GM19023 (cell line): Measurements from ENCODE around the gene CFAP20DC.
"Not testable (repeated sequence)": the region's sequence is repeated elsewhere in the genome, so short reads cannot be mapped to it uniquely, and the experiment has no call there.

Experiments used
- ATAC-seq: cut with Tn5 transposase; IDR thresholded peaks from one replicate; pipeline ENCODE4 v1.9.1; 2021; ENCODE audit warnings: mild to moderate bottlenecking, moderate library complexity; ENCODE audit not compliant: unreplicated experiment

The CFAP20DC gene

DNA sequence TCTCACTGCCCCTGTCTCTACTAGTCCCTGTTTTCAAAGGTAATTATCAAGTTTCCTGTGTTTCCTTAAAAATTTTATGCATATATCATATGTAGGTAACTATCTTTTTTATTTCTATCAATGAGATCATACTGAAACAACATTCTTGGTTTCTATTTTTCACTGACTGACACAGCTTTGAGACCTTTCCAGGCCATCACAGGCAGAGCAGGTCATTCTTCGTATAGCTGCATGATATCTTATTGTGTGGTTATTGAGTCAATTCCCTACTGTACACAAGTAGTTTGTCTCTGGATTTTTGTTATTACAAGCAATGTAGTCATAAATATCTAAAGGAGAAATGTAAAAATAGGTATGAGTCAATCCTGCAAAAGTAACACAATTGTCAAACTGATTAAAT, 169.6 kb downstream of the CFAP20DC start:
- ATAC-seq = no peak

GRCh38 chr3:58874795-58875194, 175.0 kb downstream of the CFAP20DC start:
- peak; percentile 84 for ATAC-seq

DNA sequence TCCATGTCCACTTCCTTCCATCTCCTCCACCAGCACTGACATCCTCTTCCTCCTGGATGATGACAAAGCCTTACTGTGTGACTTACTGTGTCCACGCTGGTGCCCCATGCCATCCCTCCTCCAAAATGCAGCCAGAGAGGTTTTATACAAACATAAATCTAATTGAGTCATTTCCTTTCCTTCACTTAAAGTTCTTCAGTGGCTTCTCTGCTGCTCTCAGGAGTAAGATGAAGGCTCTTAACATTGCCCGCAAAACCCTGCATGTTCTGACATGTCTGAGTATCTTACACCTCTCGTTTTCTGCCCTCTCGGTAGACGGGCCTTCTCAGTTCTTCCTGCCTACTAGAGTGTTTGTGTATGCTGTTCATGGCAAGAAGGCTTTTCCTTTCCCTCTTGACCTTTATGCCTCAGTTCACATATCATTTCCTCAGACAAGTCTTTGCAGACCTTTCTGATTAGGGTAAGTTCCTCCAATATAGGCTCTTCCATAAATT, 175.5 kb downstream of the CFAP20DC start:
- peak; percentile 71 for ATAC-seq

DNA sequence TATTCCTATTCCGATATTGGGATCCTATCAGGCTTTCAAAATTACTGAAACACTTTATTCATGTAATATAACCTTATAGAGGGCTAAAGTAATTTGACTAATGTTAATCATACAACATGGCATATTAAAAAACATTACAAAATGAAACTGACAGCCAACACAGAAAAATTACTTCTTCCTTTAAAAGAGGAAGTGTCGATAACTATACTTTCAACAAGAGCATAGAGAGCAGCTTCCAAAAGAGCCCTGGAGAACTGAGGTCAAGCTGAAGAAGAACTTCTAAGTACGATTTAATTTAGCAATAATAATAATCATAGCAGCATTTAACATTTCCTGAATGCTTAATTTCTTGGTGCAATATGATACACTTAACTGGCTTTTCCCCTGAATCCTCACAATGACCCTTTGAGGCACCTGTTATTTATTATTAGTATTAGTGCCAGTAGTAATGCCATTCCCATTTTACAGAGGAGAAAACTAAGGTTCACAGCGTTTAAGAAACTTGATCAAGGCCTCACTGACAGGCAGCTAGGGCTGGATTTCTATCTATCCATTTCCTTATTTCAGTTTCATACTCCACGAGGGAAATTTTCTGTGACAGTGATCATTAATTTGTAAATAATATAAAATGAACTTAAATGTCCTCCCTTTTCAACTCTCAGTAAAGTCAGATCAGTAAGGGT, 181.6 kb downstream of the CFAP20DC start:
- no peak for ATAC-seq

- no peak for ATAC-seq
These were observed 182.2 kb downstream of the CFAP20DC start for GRCh38 chr3:58867621-58868020.

DNA sequence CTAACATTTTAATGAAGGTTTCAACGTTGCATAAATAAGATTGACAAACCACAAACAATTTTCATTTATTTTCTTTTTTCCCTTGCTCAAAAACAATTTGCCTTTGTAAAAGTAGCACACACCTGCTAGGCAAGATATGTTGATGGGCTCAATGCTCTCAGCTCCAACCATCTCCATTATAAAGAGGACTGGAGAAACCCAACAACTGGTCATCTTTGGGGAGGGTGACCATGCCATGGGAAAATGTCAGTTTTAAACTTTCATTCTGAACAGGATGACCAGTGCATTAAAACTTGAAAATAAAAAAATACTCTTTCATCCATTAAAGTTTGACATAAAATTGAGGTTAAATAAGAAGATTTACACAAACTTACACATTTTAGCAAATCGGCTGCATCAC, 183.7 kb downstream of the CFAP20DC start:
- no peak for ATAC-seq

DNA sequence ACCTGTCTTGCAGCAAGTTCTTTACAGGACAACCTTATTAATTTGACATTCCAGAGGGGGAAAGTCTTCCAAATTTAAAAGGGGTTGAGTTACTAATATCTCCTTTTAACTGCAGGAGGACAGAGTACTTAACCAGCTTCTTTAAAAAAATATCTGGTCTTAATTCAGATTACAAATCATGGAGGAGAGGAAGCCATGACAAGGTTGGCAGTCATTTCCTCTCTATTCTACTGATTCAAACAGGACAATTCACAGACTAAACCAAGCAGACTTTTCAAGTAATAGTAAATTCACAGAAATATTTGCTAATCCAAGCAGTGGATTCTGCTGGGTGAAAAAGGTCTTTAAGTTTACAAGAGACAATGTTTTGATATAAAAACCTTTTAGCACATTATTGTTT, 185.3 kb downstream of the CFAP20DC start:
- ATAC-seq = no peak

DNA sequence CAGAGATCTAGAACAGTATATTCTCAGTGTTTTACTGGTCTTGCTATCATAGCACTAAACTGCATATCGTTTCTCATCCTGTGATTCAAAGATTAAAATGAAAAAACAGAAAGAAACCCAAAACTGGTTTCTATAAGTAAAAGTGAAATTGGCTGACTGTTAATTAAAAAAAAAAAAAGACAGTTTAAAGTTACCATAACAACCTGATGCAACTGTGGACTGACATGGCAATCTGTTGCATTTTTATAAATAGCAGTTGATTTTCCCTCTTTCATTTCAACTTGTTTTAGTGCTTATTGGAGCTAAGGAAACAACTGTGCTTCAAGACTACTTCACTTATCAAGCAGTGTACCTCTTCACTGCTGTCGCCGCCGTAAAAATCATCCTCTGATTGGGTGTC, 186.6 kb downstream of the CFAP20DC start:
- ATAC-seq = no peak

GRCh38 chr3:58861551-58861950, 188.3 kb downstream of the CFAP20DC start:
- no peak for ATAC-seq

DNA sequence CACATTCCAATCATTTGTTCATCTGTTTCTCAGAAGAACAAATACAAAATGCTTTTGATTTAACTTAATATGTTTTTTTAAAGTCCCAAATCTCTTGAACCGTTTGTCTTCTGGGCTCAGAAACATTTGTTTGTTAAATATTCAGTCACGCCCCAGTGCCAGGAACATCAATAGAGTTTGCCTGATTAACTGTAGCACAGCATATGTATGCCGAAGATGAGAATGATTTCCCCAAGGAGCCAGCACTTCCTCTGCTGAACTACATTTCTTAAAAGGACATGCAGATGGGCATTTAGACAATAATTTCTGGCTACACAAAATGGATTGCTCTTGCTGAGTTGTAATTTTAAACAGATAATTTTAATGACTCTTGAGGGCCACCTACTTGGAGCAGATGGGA, 191.7 kb downstream of the CFAP20DC start:
- no peak for ATAC-seq

DNA sequence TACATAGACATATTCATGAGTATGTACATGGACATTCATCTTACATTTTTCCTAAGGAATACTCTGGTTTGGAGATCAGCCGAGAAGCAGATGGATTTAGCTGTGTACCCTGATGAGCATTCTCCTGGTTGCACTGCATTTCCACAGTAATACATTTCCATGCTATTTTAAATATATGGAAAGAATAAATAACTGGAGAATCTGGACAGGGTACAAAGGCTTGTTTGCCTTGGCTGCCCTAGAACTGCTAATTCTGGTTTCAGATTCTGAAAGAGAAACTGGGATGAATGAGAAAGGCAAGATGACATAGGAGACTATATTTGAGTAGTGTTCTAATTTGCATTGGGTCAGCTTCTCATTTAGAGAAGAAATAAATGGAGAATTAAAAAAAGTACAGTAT, 192.4 kb downstream of the CFAP20DC start:
- ATAC-seq = no peak

DNA sequence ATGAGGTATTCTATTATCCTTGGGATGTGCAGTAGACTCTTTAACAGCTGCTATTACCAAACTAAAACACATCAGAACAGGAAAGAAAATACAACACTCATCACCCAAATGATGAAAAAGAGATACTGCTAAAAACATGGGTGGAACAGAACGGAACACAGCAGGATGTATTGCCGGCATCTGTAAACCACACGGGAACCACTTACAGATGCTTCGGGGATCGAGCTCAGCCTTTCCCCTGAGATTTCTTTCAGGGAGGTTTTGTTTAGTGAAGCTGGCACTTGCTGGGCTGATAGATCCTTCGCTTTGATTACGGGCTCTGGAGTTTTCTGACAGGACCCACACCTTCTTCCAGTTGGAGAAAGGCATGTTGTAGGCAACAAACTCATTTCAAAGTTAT, 201.0 kb downstream of the CFAP20DC start:
- ATAC-seq = no peak

DNA sequence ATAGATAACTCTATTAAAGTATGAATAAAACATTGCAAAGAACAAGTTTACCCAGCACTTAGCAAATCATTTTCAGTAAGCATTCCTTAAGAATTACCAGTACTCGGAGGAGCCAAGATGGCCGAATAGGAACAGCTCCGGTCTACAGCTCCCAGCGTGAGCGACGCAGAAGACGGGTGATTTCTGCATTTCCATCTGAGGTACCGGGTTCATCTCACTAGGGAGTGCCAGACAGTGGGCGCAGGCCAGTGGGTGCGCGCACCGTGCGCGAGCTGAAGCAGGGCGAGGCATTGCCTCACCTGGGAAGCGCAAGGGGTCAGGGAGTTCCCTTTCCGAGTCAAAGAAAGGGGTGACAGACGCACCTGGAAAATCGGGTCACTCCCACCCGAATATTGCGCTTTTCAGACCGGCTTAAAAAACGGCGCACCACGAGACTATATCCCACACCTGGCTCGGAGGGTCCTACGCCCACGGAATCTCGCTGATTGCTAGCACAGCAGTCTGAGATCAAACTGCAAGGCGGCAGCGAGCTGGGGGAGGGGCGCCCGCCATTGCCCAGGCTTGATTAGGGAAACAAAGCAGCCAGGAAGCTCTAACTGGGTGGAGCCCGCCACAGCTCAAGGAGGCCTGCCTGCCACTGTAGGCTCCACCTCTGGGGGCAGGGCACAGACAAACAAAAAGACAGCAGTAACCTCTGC, 207.6 kb downstream of the CFAP20DC start:
- ATAC-seq = not testable (repeated sequence)

DNA sequence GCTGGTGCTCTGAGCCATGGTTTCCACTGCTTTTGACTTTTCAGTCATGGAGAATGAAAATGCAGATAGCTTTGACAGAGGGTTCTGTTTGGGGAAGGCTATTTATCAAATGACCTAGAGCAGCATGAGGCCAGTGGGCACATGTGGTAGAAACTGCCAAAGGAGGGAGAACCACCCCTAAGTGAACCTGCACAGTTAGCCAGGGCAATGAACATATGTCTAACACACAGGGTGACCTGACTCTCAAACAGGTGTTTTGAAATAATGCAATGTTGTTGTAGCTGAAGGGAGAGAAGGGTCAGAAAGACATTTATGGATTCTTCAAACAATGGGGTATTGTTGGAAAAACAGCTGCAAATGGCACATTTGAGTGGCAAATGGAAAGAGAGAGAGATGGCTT, 208.9 kb downstream of the CFAP20DC start:
- no peak for ATAC-seq

- no peak for ATAC-seq
These were observed 209.9 kb downstream of the CFAP20DC start for GRCh38 chr3:58839964-58840363.

- no peak for ATAC-seq
These were observed 210.6 kb downstream of the CFAP20DC start for GRCh38 chr3:58839187-58839586.

DNA sequence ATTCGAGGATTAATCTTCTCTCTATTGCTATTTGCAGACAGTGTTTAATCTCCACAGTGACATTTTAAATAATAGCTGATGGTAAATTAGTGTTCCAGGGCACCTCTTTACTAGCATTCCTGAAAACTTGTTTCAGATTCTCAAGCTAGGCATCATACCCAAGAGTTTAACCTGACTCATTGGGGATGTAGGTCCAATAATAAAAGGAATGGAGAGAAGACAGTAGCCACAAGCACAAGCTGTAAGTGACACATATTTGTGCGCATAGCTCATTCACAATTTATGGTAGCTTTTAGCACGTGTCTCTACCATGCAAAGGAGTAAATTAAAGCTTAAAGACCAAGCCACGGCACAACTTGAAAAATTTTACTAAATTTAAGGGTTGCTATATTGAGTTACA, 212.0 kb downstream of the CFAP20DC start:
- ATAC-seq = no peak

DNA sequence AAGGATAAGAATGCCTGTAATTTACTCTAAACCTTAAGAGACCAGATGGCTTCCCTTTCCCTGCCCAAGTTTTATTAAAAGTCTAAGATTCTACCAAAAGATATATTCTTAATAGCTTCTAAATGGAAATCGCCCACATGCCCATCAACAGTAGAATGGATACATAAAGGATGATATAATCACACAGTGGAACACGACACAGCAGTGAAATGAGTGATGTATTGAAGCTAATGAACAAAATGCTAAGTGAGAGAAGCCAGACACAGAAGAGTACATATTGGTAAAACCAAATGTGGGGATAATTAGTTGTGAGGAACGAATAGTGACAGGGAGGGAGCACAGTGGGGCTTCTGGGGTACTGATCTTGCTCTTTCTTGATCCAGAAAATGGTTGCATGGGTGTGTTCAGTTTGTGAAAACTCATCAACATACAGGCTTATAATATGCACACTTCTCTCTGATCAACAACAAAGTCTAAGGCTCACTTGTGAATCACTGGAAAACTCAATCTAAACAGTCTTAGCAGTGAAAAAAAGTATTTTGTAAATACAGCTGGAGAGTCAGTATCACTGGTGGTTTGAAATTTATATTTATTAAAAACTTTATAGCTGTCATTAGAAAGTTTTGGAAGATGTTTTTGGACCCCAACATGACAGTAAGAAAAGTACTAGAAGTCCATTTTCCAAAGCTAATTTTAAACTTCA, 212.5 kb downstream of the CFAP20DC start:
- no peak for ATAC-seq

DNA sequence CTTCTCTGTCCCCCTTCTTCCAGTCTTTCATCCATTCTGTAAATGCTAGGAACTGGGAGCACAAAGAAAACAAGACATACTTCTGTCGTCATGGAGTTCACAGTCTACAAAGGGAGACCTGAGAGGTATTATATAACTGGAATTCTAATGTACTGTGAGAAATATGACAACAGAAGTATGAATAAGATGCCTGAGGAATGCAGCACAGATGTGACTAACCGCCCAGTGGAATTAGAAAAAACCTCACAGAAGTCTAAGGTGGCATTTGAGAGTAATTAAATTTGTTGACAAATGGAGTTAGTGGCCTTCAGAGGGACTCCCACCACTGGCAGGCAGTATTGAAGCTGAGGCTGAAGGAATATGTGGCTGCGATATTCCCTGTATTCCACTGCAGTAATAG, 214.7 kb downstream of the CFAP20DC start:
- ATAC-seq = no peak

- no peak for ATAC-seq
These were observed 216.3 kb downstream of the CFAP20DC start for GRCh38 chr3:58833491-58833890.

- ATAC-seq = no peak
These were observed 220.4 kb downstream of the CFAP20DC start for GRCh38 chr3:58829321-58830000.
